Measurements from ENCODE around the gene SKP2. TPM values are rescaled to one million over a fixed set of nuclear protein-coding genes. Genes with fewer than 3 reads are reported as not detected.

SKP2 gene
- total and polyA plus RNA-seq, 11 donors: 1.6 to 12.0 (median 5.9) TPM

GRCh38 chr5:36152324-36153297 lies 700 bp downstream of the SKP2 start:
- peaks cover 0 to 53% (median 29%) of the 10 kb centered on the region in 12 donors for H3K4me1 ChIP-seq
- ATAC-seq: no peak

GRCh38 chr5:36153298-36153677 lies 1.4 kb downstream of the SKP2 start:
- H3K4me1 ChIP-seq: peaks cover 0 to 56% (median 29%) of the 10 kb centered on the region in 12 donors
- H3K4me3 ChIP-seq: peak overlapping the region in 7 of 12 donors; percentile 72 to 98 (median 94)
- peaks cover 0 to 42% (median 26%) of the 10 kb centered on the region in 9 donors for H3K36me3 ChIP-seq

More at GRCh38 chr5:36152324-36153297, 700 bp downstream of the SKP2 start:
- Histone ChIP-seq H3K27ac (peak overlapping the region in 9 of 12 donors; percentile 26 to 93 (median 87)), H3K9me3 (no peaks in the 10 kb centered on the region), H3K27me3 (no peaks in the 10 kb centered on the region), H3K4me3 (peak overlapping the region; percentile 64 to 98 (median 90)), H3K36me3 (peaks cover 0 to 37% (median 23%) of the 10 kb centered on the region in 9 donors)
- intact Hi-C loops (cut with DNase I): loop anchor here in 4 of 10 donors (2.0 to 5.0 kb wide), 3 partner anchors 88 to 1220 kb away; partner anchors contain the start of genes NADK2 (in 3 of the 4) and NUP155 (in 1 of the 4)
- DNase-seq: no peak
- no peak for TF ChIP-seq POLR2A (IDR thresholded peaks at IDR 0.05)
- TF ChIP-seq CTCF (IDR thresholded peaks at IDR 0.05): no peak
- WGBS, 4 donors: 2 to 4% (median 3%) methylated on average over 23 to 24 of the region's 24 CpGs

GRCh38 chr5:36153726-36154125 lies 1.8 kb downstream of the SKP2 start:
- peaks cover 0 to 46% (median 31%) of the 10 kb centered on the region in 9 donors for H3K36me3 ChIP-seq
- 72 to 81% (median 77%) methylated on average over 4 of the region's 4 CpGs for whole genome bisulfite sequencing, 4 donors
- no peak overlapping the region for H3K27ac ChIP-seq
- peak overlapping the region in 2 of 12 donors; percentile 72 to 97 for H3K4me3 ChIP-seq
- H3K27me3 ChIP-seq: no peaks in the 10 kb centered on the region
- DNase-seq (no peak), ATAC-seq (no peak)
- no peaks in the 10 kb centered on the region for H3K9me3 ChIP-seq
- no peak for TF ChIP-seq POLR2A (IDR thresholded peaks at IDR 0.05)
- TF ChIP-seq CTCF (IDR thresholded peaks at IDR 0.05): no peak
- H3K4me1 ChIP-seq: peaks cover 0 to 56% (median 29%) of the 10 kb centered on the region in 12 donors
- intact Hi-C loops (cut with DNase I): loop anchor here in 4 of 10 donors (2.0 to 5.0 kb wide), 3 partner anchors 87 to 1219 kb away; partner anchors contain the start of genes NADK2 (in 3 of the 4) and NUP155 (in 1 of the 4)

More at GRCh38 chr5:36153298-36153677, 1.4 kb downstream of the SKP2 start:
- Histone ChIP-seq H3K9me3 (no peaks in the 10 kb centered on the region), H3K27me3 (no peaks in the 10 kb centered on the region), H3K27ac (no peak overlapping the region)
- 60 to 69% (median 66%) methylated on average over 7 of the region's 7 CpGs for WGBS, 4 donors
- no peak for TF ChIP-seq POLR2A (IDR thresholded peaks at IDR 0.05)
- TF ChIP-seq CTCF (IDR thresholded peaks at IDR 0.05): no peak
- ATAC-seq (no peak), DNase-seq (no peak)
- intact Hi-C loops (cut with DNase I): loop anchor here in 4 of 10 donors (2.0 to 5.0 kb wide), 3 partner anchors 88 to 1219 kb away; partner anchors contain the start of genes NADK2 (in 3 of the 4) and NUP155 (in 1 of the 4)

- H3K27ac ChIP-seq: no peak overlapping the region
- intact Hi-C loops (cut with DNase I): no loop called here
- DNase-seq (no peak), ATAC-seq (no peak)
- no peaks in the 10 kb centered on the region for H3K27me3 ChIP-seq
- H3K4me3 ChIP-seq: no peak overlapping the region
- no peaks in the 10 kb centered on the region for H3K9me3 ChIP-seq
- TF ChIP-seq POLR2A (IDR thresholded peaks at IDR 0.05) (no peak), CTCF (IDR thresholded peaks at IDR 0.05) (no peak)
- H3K4me1 ChIP-seq: peaks cover 0 to 49% (median 25%) of the 10 kb centered on the region in 12 donors
- peaks cover 0 to 62% (median 45%) of the 10 kb centered on the region in 9 donors for H3K36me3 ChIP-seq
- 64 to 72% (median 69%) methylated on average over 7 of the region's 7 CpGs for WGBS, 4 donors
Measured at GRCh38 chr5:36155291-36155690, 3.4 kb downstream of the SKP2 start.
